HepG2 (cell line): Measurements from ENCODE around the gene ADGRV1. TPM values are rescaled to one million over a fixed set of nuclear protein-coding genes. Genes with fewer than 3 reads are reported as not detected.
A peak's percentile ranks its signal among the peaks of the same experiment; 100 is the strongest.

Experiments
- ATAC-seq: fragments of 200-7000 bp; cut with Tn5 transposase; 3 replicates; pipeline ENCODE4 v1.9.1; 2020; ENCODE audit warnings: mild to moderate bottlenecking, moderate library complexity
- BruUV-seq: library from RNA; stranded (reverse); fragments of 400-500 nt; replicated peaks from 2 replicates; lab custom pipeline; 2021; lab: Mats Ljungman, UMichigan
- CTCF ChIA-PET: fragments of 300-600 bp; formaldehyde crosslinking; extraction: SDS; loops from one replicate; lab custom pipeline; 2021; ENCODE audit warnings: low total read pairs, inconsistent platforms, low intra/inter-chr PET ratio; lab: Yijun Ruan, JAX
- POLR2A ChIA-PET: fragments of 350-600 bp; sonication (Branson Sonifier 250); formaldehyde crosslinking; loops from one replicate; lab custom pipeline; 2020; ENCODE audit warnings: antibody characterized with exemption, inconsistent platforms; lab: Yijun Ruan, JAX
- DNase-seq: peaks from one replicate; pipeline ENCODE4 v3.0.0-alpha.2; 2015; ENCODE audit warnings: low spot score
- FAIRE-seq: peaks from 3 replicates; lab custom pipeline; 2011; peaks lifted over from hg19 to GRCh38; lab: Jason Lieb, UNC
- H2AFZ ChIP-seq: one replicate; pipeline ENCODE4 v1.6.1; 2011; ENCODE audit warnings: low read length, inconsistent platforms
- H3K27ac ChIP-seq: fragments of 300-600 bp; 3 replicates; pipeline ENCODE4 v1.8.0; 2011; ENCODE audit warnings: mixed run types, mild to moderate bottlenecking, mixed read lengths, low read length, inconsistent platforms; ENCODE audit not compliant: insufficient read depth; ENCODE audit errors: extremely low read length
- H3K27me3 ChIP-seq, 2 experiments: fragments of 200-600 bp in 1 of 2; 2 replicates in 1 of 2; 3 replicates in 1 of 2; pipeline versions ENCODE4 v1.6.0 to v1.8.0; 2011; ENCODE audit warnings: low read length in 2 of 2, mild to moderate bottlenecking in 2 of 2, moderate library complexity in 2 of 2, inconsistent platforms in 1 of 2; ENCODE audit not compliant: insufficient read depth in 2 of 2, control insufficient read depth in 1 of 2
- H3K36me3 ChIP-seq, 2 experiments: fragments of 200-600 bp in 1 of 2; replicated peaks in 1 of 2; 2 replicates in 1 of 2; 3 replicates in 1 of 2; pipeline versions ENCODE4 v1.5.1 to v1.8.0; 2011; ENCODE audit warnings: low read length in 2 of 2, inconsistent platforms in 1 of 2; ENCODE audit not compliant: insufficient read depth in 2 of 2, control insufficient read depth in 1 of 2
- H3K4me1 ChIP-seq: 2 replicates; pipeline ENCODE4 v1.5.1; 2012; ENCODE audit warnings: low read length, inconsistent platforms; ENCODE audit not compliant: insufficient read depth
- H3K4me2 ChIP-seq: 2 replicates; pipeline ENCODE4 v1.6.0; 2011; ENCODE audit warnings: low read depth, low read length, inconsistent platforms
- H3K4me3 ChIP-seq, 3 experiments: fragments of 200-600 bp in 1 of 3; sonication (generic), shearing (Covaris generic) in 1 of 3; replicated peaks in 1 of 3; 2 replicates each; pipeline ENCODE4 v1.5.1; 2011 to 2016; ENCODE audit warnings: low read length in 3 of 3, inconsistent platforms in 2 of 3, low read depth in 2 of 3, mild to moderate bottlenecking in 2 of 3, control low read depth in 1 of 3, mixed read lengths in 1 of 3; ENCODE audit not compliant: insufficient read depth in 1 of 3
- H3K79me2 ChIP-seq: one replicate; pipeline ENCODE4 v1.6.1; 2011; ENCODE audit warnings: low read length, inconsistent platforms; ENCODE audit not compliant: insufficient read depth
- H3K9ac ChIP-seq: 2 replicates; pipeline ENCODE4 v1.6.0; 2011; ENCODE audit warnings: mild to moderate bottlenecking, low read depth, low read length, inconsistent platforms; ENCODE audit not compliant: insufficient read depth
- H3K9me3 ChIP-seq: 2 replicates; pipeline ENCODE4 v1.5.1; 2012; ENCODE audit warnings: mild to moderate bottlenecking, low read length
- H4K20me1 ChIP-seq: 2 replicates; pipeline ENCODE4 v1.6.0; 2011; ENCODE audit warnings: inconsistent platforms, mild to moderate bottlenecking, low read length, moderate library complexity; ENCODE audit not compliant: insufficient read depth
- CHCHD3 ChIP-seq: sonication (generic); formaldehyde crosslinking; IDR thresholded peaks from 2 replicates; pipeline ENCODE4 v1.8.0; 2022; ENCODE audit warnings: mild to moderate bottlenecking, missing genetic modification reagents, moderate library complexity
- ELF4 ChIP-seq: sonication (generic); formaldehyde crosslinking; IDR thresholded peaks from 2 replicates; pipeline ENCODE4 v1.5.0; 2020; ENCODE audit warnings: missing genetic modification reagents, mild to moderate bottlenecking, moderate library complexity, borderline replicate concordance
- FIP1L1 ChIP-seq: fragments of 200-400 bp; formaldehyde crosslinking; IDR thresholded peaks from 2 replicates; pipeline ENCODE4 v1.6.1; 2018; ENCODE audit warnings: low read depth, mild to moderate bottlenecking, low read length, moderate library complexity, borderline replicate concordance; ENCODE audit not compliant: insufficient read depth
- MXI1 ChIP-seq: IDR thresholded peaks from 3 replicates; pipeline ENCODE4 v1.6.1; 2012; ENCODE audit warnings: low read depth, low read length, inconsistent platforms, borderline replicate concordance
- RAD21 ChIP-seq: fragments of 450-650 bp; formaldehyde crosslinking; IDR thresholded peaks from 2 replicates; pipeline ENCODE4 v1.5.0; 2020; ENCODE audit warnings: mild to moderate bottlenecking
- SP4 ChIP-seq: sonication (generic); formaldehyde crosslinking; IDR thresholded peaks from 2 replicates; pipeline ENCODE4 v1.8.1; 2023; ENCODE audit warnings: mild to moderate bottlenecking, missing genetic modification reagents
- SRSF4 ChIP-seq: fragments of 200-400 bp; formaldehyde crosslinking; IDR thresholded peaks from one replicate; pipeline ENCODE4 v1.6.1; 2018; ENCODE audit warnings: mild to moderate bottlenecking, low read depth, low read length, moderate library complexity; ENCODE audit not compliant: poor library complexity, severe bottlenecking
- TSC22D2 ChIP-seq: sonication (generic); formaldehyde crosslinking; IDR thresholded peaks from 2 replicates; pipeline ENCODE4 v1.5.1; 2020; ENCODE audit warnings: missing genetic modification reagents, mild to moderate bottlenecking, borderline replicate concordance
- ZFP90 ChIP-seq: sonication (generic); formaldehyde crosslinking; IDR thresholded peaks from 2 replicates; pipeline ENCODE4 v1.8.0; 2022; ENCODE audit warnings: missing genetic modification reagents, mild to moderate bottlenecking, inconsistent platforms, borderline replicate concordance
- ZNF232 ChIP-seq: sonication (generic); formaldehyde crosslinking; IDR thresholded peaks from 2 replicates; pipeline ENCODE4 v1.4.0; 2020; ENCODE audit warnings: missing genetic modification reagents, borderline replicate concordance
- ZNF644 ChIP-seq: IDR thresholded peaks from 2 replicates; pipeline ENCODE4 v1.6.1; 2016; ENCODE audit warnings: low read depth
- ZNF703 ChIP-seq: sonication (generic); formaldehyde crosslinking; IDR thresholded peaks from 2 replicates; pipeline ENCODE4 v1.5.1; 2020; ENCODE audit warnings: missing genetic modification reagents, mild to moderate bottlenecking, moderate library complexity, borderline replicate concordance
- WGBS: methylation state at CpG from one replicate; pipeline ENCODE4 v1.1.6; 2017; ENCODE audit warnings: low lambda C conversion rate; 5-methylcytosine and 5-hydroxymethylcytosine counted together
- in situ Hi-C: cut with HindIII; loops from 2 replicates; pipeline ENCODE4 v1.10.0; 2017; ENCODE audit warnings: low pct_unique_long_range_greater_than_20kb; ENCODE audit not compliant: extremely low pct_ligation_motif_present
- intact Hi-C: fragments of 100-400 bp; cut with micrococcal nuclease; formaldehyde crosslinking; loops from one replicate; pipeline ENCODE4 v1.10.0; 2022; ENCODE audit not compliant: unreplicated experiment
- polyA plus RNA-seq, 8 experiments: library from polyadenylated mRNA; depleted of rRNA in 3 of 8; stranded (reverse) in 7 of 8; unstranded in 1 of 8; fragments of >200 nt; fragmentation: Illumina TruSeq in 4 of 8; extraction: Trizol in 4 of 8; gene quantifications; 2 replicates each; pipeline versions ENCODE4 v1.2.1 to v1.2.3, GENCODE V29; 2011 to 2016; ENCODE audit warnings: low read depth in 4 of 8, missing spikeins in 1 of 8, mixed read lengths in 1 of 8; ENCODE audit not compliant: insufficient read depth in 1 of 8
- total RNA-seq, 5 experiments: library from RNA; depleted of rRNA; stranded (reverse); fragments of >200 nt; fragmentation: Illumina TruSeq; extraction: Trizol; gene quantifications; 2 replicates each; pipeline ENCODE4 v1.2.3, GENCODE V29; 2016; ENCODE audit warnings: low read depth in 1 of 5
- TF ChIP-seq, protein P1 (sequence below): sonication (generic); formaldehyde crosslinking; IDR thresholded peaks from 2 replicates; pipeline ENCODE4 v1.4.0; 2020; ENCODE audit warnings: missing genetic modification reagents
- TF ChIP-seq, protein P2 (sequence below): sonication (generic); formaldehyde crosslinking; IDR thresholded peaks from 2 replicates; pipeline ENCODE4 v1.5.0; 2020; ENCODE audit warnings: missing genetic modification reagents

ADGRV1 gene
- total and polyA plus RNA-seq, 2 of the 13 experiments (the other 11 are each of a cell fraction or from before 2014, with no cell fraction given) = 1.7 to 3.9 TPM

DNA sequence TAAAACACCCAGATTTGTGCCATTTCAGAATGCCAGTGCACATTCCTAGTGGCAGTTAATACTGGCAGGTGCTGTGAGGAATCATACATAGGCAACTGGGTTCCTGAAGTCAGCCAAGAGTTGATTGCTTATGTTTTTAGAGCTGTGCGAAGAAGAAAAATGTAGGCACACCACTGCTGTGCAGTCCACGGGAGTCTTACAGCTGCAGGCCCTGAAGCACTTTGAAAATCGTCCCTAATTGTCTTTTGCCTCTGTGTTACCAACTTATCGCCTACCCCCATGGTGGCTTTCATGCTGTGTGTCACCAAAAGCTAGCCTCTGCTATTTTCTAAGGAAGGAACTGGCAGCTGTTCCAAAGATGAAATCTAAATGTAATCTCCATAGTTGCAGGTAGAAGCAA, 560.6 kb downstream of the ADGRV1 start (continued):
- TF ChIP-seq, protein P1, sequence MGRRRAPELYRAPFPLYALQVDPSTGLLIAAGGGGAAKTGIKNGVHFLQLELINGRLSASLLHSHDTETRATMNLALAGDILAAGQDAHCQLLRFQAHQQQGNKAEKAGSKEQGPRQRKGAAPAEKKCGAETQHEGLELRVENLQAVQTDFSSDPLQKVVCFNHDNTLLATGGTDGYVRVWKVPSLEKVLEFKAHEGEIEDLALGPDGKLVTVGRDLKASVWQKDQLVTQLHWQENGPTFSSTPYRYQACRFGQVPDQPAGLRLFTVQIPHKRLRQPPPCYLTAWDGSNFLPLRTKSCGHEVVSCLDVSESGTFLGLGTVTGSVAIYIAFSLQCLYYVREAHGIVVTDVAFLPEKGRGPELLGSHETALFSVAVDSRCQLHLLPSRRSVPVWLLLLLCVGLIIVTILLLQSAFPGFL (CRISPR knock-in tag) = no peak
- TF ChIP-seq ZFP90 (CRISPR knock-in tag) (no peak), ZNF232 (no peak), ZNF644 (CRISPR knock-in tag) (no peak), ZNF703 (CRISPR knock-in tag) (no peak), TSC22D2 (CRISPR knock-in tag) (no peak)
- TF ChIP-seq, protein P2, sequence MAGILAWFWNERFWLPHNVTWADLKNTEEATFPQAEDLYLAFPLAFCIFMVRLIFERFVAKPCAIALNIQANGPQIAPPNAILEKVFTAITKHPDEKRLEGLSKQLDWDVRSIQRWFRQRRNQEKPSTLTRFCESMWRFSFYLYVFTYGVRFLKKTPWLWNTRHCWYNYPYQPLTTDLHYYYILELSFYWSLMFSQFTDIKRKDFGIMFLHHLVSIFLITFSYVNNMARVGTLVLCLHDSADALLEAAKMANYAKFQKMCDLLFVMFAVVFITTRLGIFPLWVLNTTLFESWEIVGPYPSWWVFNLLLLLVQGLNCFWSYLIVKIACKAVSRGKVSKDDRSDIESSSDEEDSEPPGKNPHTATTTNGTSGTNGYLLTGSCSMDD (CRISPR knock-in tag) = no peak

DNA sequence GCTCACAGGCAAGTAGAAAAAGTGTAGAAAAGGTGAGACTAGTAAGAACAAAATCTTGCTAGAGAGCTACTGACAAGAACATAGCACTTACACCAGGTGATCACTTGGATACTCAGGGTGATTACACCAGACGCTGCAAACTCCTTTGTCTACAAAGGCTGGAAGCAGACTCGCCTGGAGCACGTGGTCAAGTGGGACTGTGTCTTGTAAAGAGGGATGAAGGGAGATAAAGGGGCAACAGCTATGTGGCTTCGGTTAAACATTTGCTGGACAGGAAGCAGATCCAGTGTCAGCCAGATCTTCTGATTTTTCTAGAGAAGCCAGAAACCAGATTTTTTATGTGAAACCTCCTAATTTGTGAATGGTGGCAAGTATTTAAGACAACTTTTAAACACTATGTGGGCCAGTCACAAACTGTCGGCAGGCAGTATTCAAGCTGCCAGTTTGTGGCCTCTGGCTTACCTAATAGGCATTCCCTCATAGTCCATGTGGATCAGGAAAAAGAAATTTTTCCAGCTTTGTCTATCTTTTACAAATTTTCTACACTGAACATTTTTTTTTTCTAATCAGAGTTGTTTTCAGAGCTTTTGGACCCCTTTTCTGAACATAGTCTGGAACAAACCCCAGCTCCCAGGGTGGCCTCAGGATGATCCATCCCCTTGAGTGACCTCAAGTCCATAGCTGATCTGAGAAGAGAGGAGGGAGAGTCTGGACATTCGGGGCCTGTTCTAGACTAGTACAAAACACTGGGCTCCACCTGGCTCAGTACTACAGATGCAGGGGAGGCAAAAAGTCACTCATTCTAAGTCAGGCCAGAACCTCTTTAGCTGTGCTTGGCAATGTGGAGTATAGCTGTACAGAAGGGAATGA, 561.6 kb downstream of the ADGRV1 start:
- 24% methylated on average over 6 of the region's 6 CpGs for WGBS
- Histone ChIP-seq H3K27me3 (no peaks in the 10 kb centered on the region), H3K4me2 (no peak overlapping the region), H3K9me3 (no peaks in the 10 kb centered on the region), H3K4me1 (no peaks in the 10 kb centered on the region), H2AFZ (no peak overlapping the region), H3K4me3 (no peak overlapping the region), H3K36me3 (no peaks in the 10 kb centered on the region), H3K79me2 (no peaks in the 10 kb centered on the region), H3K9ac (no peak overlapping the region), H3K27ac (no peak overlapping the region), H4K20me1 (no peaks in the 10 kb centered on the region)
- TF ChIP-seq MXI1 (no peak), SRSF4 (no peak), ELF4 (CRISPR knock-in tag) (no peak), CHCHD3 (no peak), RAD21 (CRISPR knock-in tag) (no peak), SP4 (CRISPR knock-in tag) (no peak), FIP1L1 (no peak)
- no TSS peak for BruUV-seq
- ChIA-PET CTCF (no interaction called here), POLR2A (interaction anchor here (1.2 kb wide), 1 partner anchor 22 kb away, joined by 3 read pairs; no protein-coding TSS in a partner anchor)
- DNase-seq = no peak
- no peak for FAIRE-seq
- intact Hi-C loops (no loop called here), in situ Hi-C loops (no loop called here)
- peak; percentile 40; the same call in 2 of the 3 replicates for ATAC-seq
